Gastrocnemius medialis (tissue), 4 donors: ENCODE data around the gene IL17RB. TPM values are rescaled to one million over a fixed set of nuclear protein-coding genes. Genes with fewer than 3 reads are reported as not detected.

ENCODE experiments used
- ATAC-seq, 2 donors: fragments of 150-250 bp; one replicate each; pipeline ENCODE4 v1.9.1; 2016
- DNase-seq, 2 donors: peaks; one replicate each; pipeline ENCODE4 v3.0.0-alpha.2; 2019
- H3K27ac ChIP-seq, 4 donors: fragments of 200-600 bp; sonication (generic); 1 replicate in 1 of 4; 2 replicates in 3 of 4; pipeline ENCODE4 v1.5.1; 2016 to 2018; ENCODE audit warnings: mild to moderate bottlenecking in 2 of 4, moderate library complexity in 1 of 4
- H3K27me3 ChIP-seq, 3 donors: fragments of 200-600 bp; sonication (generic) in 2 of 3; 1 replicate in 1 of 3; 2 replicates in 2 of 3; pipeline versions ENCODE4 v1.5.1 to v1.6.0; 2016 to 2019; ENCODE audit warnings: mild to moderate bottlenecking in 1 of 3, moderate library complexity in 1 of 3
- H3K36me3 ChIP-seq, 2 donors: fragments of 200-600 bp; sonication (generic) in 1 of 2; one replicate each; pipeline ENCODE4 v1.5.1; 2017 to 2018
- H3K4me1 ChIP-seq, 2 donors: fragments of 200-600 bp; sonication (generic) in 1 of 2; one replicate each; pipeline ENCODE4 v1.5.1; 2016 to 2017; ENCODE audit warnings: mild to moderate bottlenecking in 2 of 2
- H3K4me3 ChIP-seq, 4 donors: fragments of 200-600 bp; sonication (generic) in 3 of 4; 1 replicate in 1 of 4; 2 replicates in 3 of 4; pipeline ENCODE4 v1.5.1; 2016 to 2019; ENCODE audit warnings: mild to moderate bottlenecking in 2 of 4
- H3K9me3 ChIP-seq, 3 donors: fragments of 200-600 bp; sonication (generic) in 2 of 3; 1 replicate in 1 of 3; 2 replicates in 2 of 3; pipeline ENCODE4 v1.5.1; 2016 to 2019
- CTCF ChIP-seq, 5 experiments: fragments of 450-650 bp in 3 of 5; fragments of 200-600 bp in 2 of 5; sonication (generic) in 2 of 5; IDR thresholded peaks in 4 of 5; conservative IDR thresholded peaks in 1 of 5; 1 replicate in 4 of 5; 2 replicates in 1 of 5; pipeline ENCODE4 v1.5.1; 2016 to 2019; ENCODE audit warnings: antibody characterized with exemption in 5 of 5, mild to moderate bottlenecking in 3 of 5, moderate library complexity in 3 of 5
- POLR2A ChIP-seq, 2 donors: fragments of 450-650 bp; IDR thresholded peaks; one replicate each; pipeline ENCODE4 v1.6.1; 2017; ENCODE audit warnings: antibody characterized with exemption in 2 of 2, mild to moderate bottlenecking in 2 of 2, moderate library complexity in 2 of 2
- in situ Hi-C, 4 donors: fragments of 200-750 bp; cut with MboI; loops; one replicate each; pipeline versions ENCODE4 v1.15.0 to v1.8.0; 2017; ENCODE audit warnings: low sequenced_read_pairs in 4 of 4
- intact Hi-C: fragments of 100-400 bp; cut with DNase I; formaldehyde crosslinking; loops from one replicate; pipeline ENCODE4 v1.15.1; 2023; ENCODE audit warnings: low total_unique reads
- total RNA-seq, 4 donors: library from RNA; depleted of rRNA; stranded (reverse); fragments of >200 nt; gene quantifications; one replicate each; pipeline versions ENCODE4 v1.1.0 to v1.2.3, GENCODE V29; 2016

IL17RB gene
- total RNA-seq, 4 donors from 2014 or later, result 0.41 to 1.4 (median 0.79) TPM

DNA sequence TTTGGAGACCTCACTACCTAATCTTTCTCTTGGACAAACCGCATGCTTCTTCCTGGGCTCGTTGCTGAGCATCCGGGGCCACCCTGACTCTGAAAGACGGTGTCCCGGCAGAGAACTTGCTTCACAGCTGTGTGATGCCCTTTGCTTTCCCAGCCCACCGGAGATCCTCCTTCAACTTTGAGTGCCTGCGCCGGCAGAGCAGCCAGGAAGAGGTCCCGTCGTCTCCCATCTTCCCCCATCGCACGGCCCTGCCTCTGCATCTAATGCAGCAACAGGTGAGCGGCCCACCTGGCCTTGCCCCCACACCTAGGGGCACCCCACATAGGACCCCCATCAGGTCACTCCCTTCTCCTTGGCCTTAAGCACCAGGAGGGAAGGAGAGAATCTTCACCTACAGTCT, 37.9 kb upstream of the IL17RB start:
- intact Hi-C loops (no loop called here), in situ Hi-C loops (no loop called here)
- Histone ChIP-seq H3K27me3 (no peaks in the 10 kb centered on the region), H3K36me3 (no peaks in the 10 kb centered on the region), H3K9me3 (no peaks in the 10 kb centered on the region), H3K4me1 (peaks cover 5 to 8% of the 10 kb centered on the region in 2 donors), H3K27ac (no peak overlapping the region), H3K4me3 (no peak overlapping the region)
- ATAC-seq (no peak), DNase-seq (no peak)
- TF ChIP-seq POLR2A (IDR thresholded peaks at IDR 0.05) (no peak), CTCF (IDR thresholded peaks at IDR 0.05 in 4 of 5, conservative IDR thresholded peaks at IDR 0.05 in 1 of 5) (no peak)

DNA sequence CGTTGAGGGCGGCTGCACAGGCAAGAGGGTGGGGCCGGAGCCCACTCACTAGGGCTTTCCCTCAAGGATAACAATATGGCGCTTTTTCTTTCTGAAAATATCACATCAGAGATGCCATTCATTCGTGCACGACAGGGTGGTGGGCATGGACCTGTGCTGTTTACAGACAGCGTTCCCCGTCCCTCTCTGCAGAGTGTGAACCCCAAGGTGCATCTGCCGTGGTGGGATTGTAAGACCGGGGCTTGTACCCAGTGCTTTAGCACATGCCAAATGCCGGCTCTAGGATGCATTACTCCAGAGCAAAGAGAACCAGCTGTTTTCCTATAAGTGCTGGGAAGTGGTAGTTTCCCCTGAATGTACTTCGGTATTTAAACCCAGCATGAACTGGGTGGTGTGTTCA, 37.1 kb upstream of the IL17RB start:
- Histone ChIP-seq H3K9me3 (no peaks in the 10 kb centered on the region), H3K36me3 (no peaks in the 10 kb centered on the region), H3K4me3 (no peak overlapping the region), H3K4me1 (peaks cover 5 to 8% of the 10 kb centered on the region in 2 donors), H3K27ac (no peak overlapping the region), H3K27me3 (no peaks in the 10 kb centered on the region)
- no peak for DNase-seq
- no peak for ATAC-seq
- in situ Hi-C loops, result no loop called here
- TF ChIP-seq CTCF (IDR thresholded peaks at IDR 0.05 in 4 of 5, conservative IDR thresholded peaks at IDR 0.05 in 1 of 5) (no peak), POLR2A (IDR thresholded peaks at IDR 0.05) (no peak)
- intact Hi-C loops, result no loop called here

- Histone ChIP-seq H3K4me3 (no peak overlapping the region), H3K9me3 (no peaks in the 10 kb centered on the region), H3K27ac (no peak overlapping the region), H3K27me3 (no peaks in the 10 kb centered on the region), H3K4me1 (peaks cover 5 to 8% of the 10 kb centered on the region in 2 donors), H3K36me3 (no peaks in the 10 kb centered on the region)
- TF ChIP-seq POLR2A (IDR thresholded peaks at IDR 0.05), result no peak
- no peak for TF ChIP-seq CTCF (IDR thresholded peaks at IDR 0.05 in 4 of 5, conservative IDR thresholded peaks at IDR 0.05 in 1 of 5)
- no peak for ATAC-seq
- no peak for DNase-seq
- in situ Hi-C loops (no loop called here), intact Hi-C loops (no loop called here)
Measured at GRCh38 chr3:53809764-53810400, 36.5 kb upstream of the IL17RB start.

DNA sequence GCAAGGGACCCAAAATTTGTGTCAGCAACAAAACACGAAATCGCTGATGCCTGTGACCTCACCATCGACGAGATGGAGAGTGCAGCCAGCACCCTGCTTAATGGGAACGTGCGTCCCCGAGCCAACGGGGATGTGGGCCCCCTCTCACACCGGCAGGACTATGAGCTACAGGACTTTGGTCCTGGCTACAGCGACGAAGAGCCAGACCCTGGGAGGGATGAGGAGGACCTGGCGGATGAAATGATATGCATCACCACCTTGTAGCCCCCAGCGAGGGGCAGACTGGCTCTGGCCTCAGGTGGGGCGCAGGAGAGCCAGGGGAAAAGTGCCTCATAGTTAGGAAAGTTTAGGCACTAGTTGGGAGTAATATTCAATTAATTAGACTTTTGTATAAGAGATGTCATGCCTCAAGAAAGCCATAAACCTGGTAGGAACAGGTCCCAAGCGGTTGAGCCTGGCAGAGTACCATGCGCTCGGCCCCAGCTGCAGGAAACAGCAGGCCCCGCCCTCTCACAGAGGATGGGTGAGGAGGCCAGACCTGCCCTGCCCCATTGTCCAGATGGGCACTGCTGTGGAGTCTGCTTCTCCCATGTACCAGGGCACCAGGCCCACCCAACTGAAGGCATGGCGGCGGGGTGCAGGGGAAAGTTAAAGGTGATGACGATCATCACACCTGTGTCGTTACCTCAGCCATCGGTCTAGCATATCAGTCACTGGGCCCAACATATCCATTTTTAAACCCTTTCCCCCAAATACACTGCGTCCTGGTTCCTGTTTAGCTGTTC, 35.0 kb upstream of the IL17RB start:
- H3K4me3 ChIP-seq, result no peak overlapping the region
- no peaks in the 10 kb centered on the region for H3K27me3 ChIP-seq
- in situ Hi-C loops (no loop called here), intact Hi-C loops (no loop called here)
- peaks cover 5 to 6% of the 10 kb centered on the region in 2 donors for H3K4me1 ChIP-seq
- DNase-seq (no peak), ATAC-seq (no peak)
- TF ChIP-seq CTCF (IDR thresholded peaks at IDR 0.05 in 4 of 5, conservative IDR thresholded peaks at IDR 0.05 in 1 of 5), result no peak
- TF ChIP-seq POLR2A (IDR thresholded peaks at IDR 0.05), result no peak
- no peak overlapping the region for H3K27ac ChIP-seq
- H3K36me3 ChIP-seq, result no peaks in the 10 kb centered on the region
- H3K9me3 ChIP-seq, result no peaks in the 10 kb centered on the region
